ENCODE results near the gene GRM8.

GRCh38 chr7:126696256-126697038 is 556.3 kb downstream of the GRM8 start:
- TF ChIP-seq CTCF (IDR thresholded peaks at IDR 0.05; ENCODE audit: low read length) (no peak), EZH2 (IDR thresholded peaks at IDR 0.05; ENCODE audit: borderline replicate concordance, low read length) (no peak)
